ENCODE results near the gene ATAT1. TPM values are rescaled to one million over a fixed set of nuclear protein-coding genes. Genes with fewer than 3 reads are reported as not detected.

The ATAT1 gene
- total and polyA plus RNA-seq, 2 of the 13 experiments (the other 11 are each of a cell fraction or from before 2014, with no cell fraction given) = 9.2 to 23.6 TPM

GRCh38 chr6:30647242-30648116 is 20.8 kb downstream of the ATAT1 start (continued):
- peak; percentile 87; the same call in 1 of the 2 replicates for TF ChIP-seq ZMYM2 (CRISPR knock-in tag; IDR thresholded peaks at IDR 0.05)
- no peak for TF ChIP-seq CCAR2 (optimal IDR thresholded peaks at IDR 0.05; ENCODE audit: low read depth, low read length)
- peak; percentile 62; the same call in 1 of the 3 replicates for TF ChIP-seq MXI1 (IDR thresholded peaks at IDR 0.05; ENCODE audit: borderline replicate concordance, low read depth, low read length)
- no peak for TF ChIP-seq ZNF569 (CRISPR knock-in tag; IDR thresholded peaks at IDR 0.05; ENCODE audit: borderline replicate concordance)
- TF ChIP-seq SOX5 (CRISPR knock-in tag; IDR thresholded peaks at IDR 0.05; ENCODE audit: borderline replicate concordance) = no peak
- no peak for TF ChIP-seq MNT (IDR thresholded peaks at IDR 0.05)
- TF ChIP-seq PHF5A (CRISPR knock-in tag; IDR thresholded peaks at IDR 0.05; ENCODE audit: low read depth, unreplicated experiment) = peak; percentile 4
- peak; percentile 83; the same call in 1 of the 2 replicates for TF ChIP-seq MIER3 (CRISPR knock-in tag; IDR thresholded peaks at IDR 0.05; ENCODE audit: borderline replicate concordance)
- TF ChIP-seq ZNF484 (CRISPR knock-in tag; IDR thresholded peaks at IDR 0.05; ENCODE audit: borderline replicate concordance, low read depth) = peak; percentile 86; the same call in 1 of the 2 replicates
- TF ChIP-seq GLMP (CRISPR knock-in tag; IDR thresholded peaks at IDR 0.05; ENCODE audit: borderline replicate concordance) = no peak; the same call in 1 of the 2 replicates
- TF ChIP-seq ZNF646 (CRISPR knock-in tag; IDR thresholded peaks at IDR 0.05) = no peak
- peak; percentile 92; the same call in 1 of the 2 replicates for TF ChIP-seq AHR (CRISPR knock-in tag; IDR thresholded peaks at IDR 0.05)
- TF ChIP-seq PREB (CRISPR knock-in tag; IDR thresholded peaks at IDR 0.05) = peak; percentile 24; the same call in 1 of the 2 replicates
- peak; percentile 83 for TF ChIP-seq MEF2D (CRISPR knock-in tag; IDR thresholded peaks at IDR 0.05)
- TF ChIP-seq SP2 (CRISPR knock-in tag; IDR thresholded peaks at IDR 0.05) = no peak
- TF ChIP-seq ZNF598 (CRISPR knock-in tag; IDR thresholded peaks at IDR 0.05; ENCODE audit: borderline replicate concordance) = peak; percentile 99
